Measurements from ENCODE around the gene CXXC5. TPM values are rescaled to one million over a fixed set of nuclear protein-coding genes. Genes with fewer than 3 reads are reported as not detected.

CXXC5 gene
- polyA plus RNA-seq, 1 donor from 2014 or later, result 24.4 TPM

DNA sequence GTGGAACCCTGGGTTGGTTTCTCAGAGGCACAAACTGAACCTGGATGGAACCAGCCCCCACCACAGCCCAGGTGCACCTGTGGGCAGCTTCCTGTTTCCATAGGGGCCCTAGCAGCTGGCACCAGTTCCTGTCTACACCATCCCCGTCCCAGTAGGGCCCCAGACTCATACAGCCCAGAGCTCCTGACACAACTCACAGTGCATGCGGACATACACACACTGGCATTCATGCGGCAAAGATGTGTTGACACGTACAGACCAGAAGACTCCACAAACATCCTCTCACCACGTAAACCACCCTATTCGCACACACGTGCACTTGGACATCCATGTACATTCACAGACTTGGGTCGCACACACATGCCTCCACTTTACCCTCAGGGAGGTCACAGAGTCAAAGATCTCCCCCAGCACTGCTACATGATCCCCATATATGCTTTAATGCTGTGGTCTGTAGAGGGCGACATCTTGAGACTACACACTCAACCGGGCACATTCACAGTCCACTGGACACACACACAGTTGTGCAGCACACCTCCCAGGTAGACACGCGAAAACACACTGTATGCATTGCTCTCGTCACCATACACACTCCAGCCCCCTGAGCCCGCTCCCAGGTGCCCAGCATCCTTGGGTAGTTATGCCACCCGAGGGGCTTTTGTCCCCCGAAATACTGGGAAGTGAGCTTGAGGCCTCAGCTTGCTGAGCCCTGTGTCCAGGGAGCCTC lies 22.4 kb downstream of the CXXC5 start:
- no peaks in the 10 kb centered on the region for H3F3A ChIP-seq (ENCODE audit: insufficient read depth, low read length, poor library complexity, severe bottlenecking)
- H4K20me1 ChIP-seq (ENCODE audit: insufficient read depth), result no peaks in the 10 kb centered on the region
- peaks cover 17% of the 10 kb centered on the region for H3K79me2 ChIP-seq (replicated peaks; ENCODE audit: insufficient read depth, low read length)
- peak overlapping the region; percentile 26 for H3K9ac ChIP-seq (ENCODE audit: low read length)
- H3K4me3 ChIP-seq (ENCODE audit: low read length), result no peak overlapping the region
- no peak overlapping the region for H2AFZ ChIP-seq (ENCODE audit: low read depth, low read length)
- H3K36me3 ChIP-seq (ENCODE audit: insufficient read depth, low read length), result no peaks in the 10 kb centered on the region
- H3K27me3 ChIP-seq (ENCODE audit: insufficient read depth, low read depth, low read length), result no peaks in the 10 kb centered on the region
- H3K4me2 ChIP-seq (ENCODE audit: low read length), result no peak overlapping the region
- H3K9me2 ChIP-seq (ENCODE audit: insufficient read depth, low read length), result no peaks in the 10 kb centered on the region
- no peaks in the 10 kb centered on the region for H3K9me3 ChIP-seq (ENCODE audit: low read length)
- peak overlapping the region; percentile 34 for H3K27ac ChIP-seq (ENCODE audit: low read length)
- TF ChIP-seq EP300 (conservative IDR thresholded peaks at IDR 0.05; ENCODE audit: poor library complexity, severe bottlenecking) (no peak), SMC3 (conservative IDR thresholded peaks at IDR 0.05; ENCODE audit: poor library complexity) (no peak), POLR2AphosphoS5 (IDR thresholded peaks at IDR 0.05) (no peak)
- TF ChIP-seq, protein P1, sequence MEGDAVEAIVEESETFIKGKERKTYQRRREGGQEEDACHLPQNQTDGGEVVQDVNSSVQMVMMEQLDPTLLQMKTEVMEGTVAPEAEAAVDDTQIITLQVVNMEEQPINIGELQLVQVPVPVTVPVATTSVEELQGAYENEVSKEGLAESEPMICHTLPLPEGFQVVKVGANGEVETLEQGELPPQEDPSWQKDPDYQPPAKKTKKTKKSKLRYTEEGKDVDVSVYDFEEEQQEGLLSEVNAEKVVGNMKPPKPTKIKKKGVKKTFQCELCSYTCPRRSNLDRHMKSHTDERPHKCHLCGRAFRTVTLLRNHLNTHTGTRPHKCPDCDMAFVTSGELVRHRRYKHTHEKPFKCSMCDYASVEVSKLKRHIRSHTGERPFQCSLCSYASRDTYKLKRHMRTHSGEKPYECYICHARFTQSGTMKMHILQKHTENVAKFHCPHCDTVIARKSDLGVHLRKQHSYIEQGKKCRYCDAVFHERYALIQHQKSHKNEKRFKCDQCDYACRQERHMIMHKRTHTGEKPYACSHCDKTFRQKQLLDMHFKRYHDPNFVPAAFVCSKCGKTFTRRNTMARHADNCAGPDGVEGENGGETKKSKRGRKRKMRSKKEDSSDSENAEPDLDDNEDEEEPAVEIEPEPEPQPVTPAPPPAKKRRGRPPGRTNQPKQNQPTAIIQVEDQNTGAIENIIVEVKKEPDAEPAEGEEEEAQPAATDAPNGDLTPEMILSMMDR (IDR thresholded peaks at IDR 0.05; ENCODE audit: poor library complexity, severe bottlenecking), result peak; percentile 34

DNA sequence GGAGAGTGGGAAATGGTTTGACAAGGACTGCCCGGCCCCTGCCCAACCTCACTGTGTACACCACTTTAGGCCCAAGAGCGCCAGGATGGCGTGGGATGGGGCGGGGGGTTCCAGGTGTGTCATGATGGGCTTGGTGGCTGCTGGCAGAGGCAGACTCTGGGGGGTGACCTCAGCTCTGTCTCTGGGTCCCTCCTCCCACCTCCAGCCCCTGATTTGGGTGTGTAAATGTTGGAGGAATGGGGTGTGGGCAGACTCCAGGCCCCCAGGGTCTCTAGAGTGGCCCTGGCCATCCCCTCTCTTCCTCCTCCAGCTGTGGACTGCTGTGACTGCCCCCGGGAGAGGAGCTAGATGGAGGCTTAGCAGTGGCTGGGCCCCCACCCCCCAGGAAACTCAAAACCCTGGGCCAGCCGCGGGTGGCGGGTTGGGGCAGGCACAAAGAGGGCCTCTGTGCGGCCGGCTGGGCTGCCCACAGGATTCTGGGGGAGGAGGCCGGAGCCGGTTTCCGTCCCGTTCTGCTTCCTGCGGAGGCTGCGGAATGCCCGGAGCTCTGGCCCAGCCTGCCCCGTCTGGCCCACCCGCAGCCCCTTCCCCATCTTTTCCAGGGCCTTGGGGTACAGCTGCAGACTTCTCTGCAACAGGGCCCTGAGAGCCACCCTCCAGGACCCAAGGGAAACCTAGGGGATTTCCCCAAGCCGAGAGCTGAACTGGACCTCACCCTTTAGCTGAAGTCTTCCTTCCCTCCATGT lies 23.1 kb downstream of the CXXC5 start:
- no peaks in the 10 kb centered on the region for H3K36me3 ChIP-seq (ENCODE audit: insufficient read depth, low read length)
- no peak overlapping the region for H3K4me2 ChIP-seq (ENCODE audit: low read length)
- H3F3A ChIP-seq (ENCODE audit: insufficient read depth, low read length, poor library complexity, severe bottlenecking), result no peaks in the 10 kb centered on the region
- no peaks in the 10 kb centered on the region for H4K20me1 ChIP-seq (ENCODE audit: insufficient read depth)
- no peaks in the 10 kb centered on the region for H3K9me2 ChIP-seq (ENCODE audit: insufficient read depth, low read length)
- no peaks in the 10 kb centered on the region for H3K9me3 ChIP-seq (ENCODE audit: low read length)
- H3K27me3 ChIP-seq (ENCODE audit: insufficient read depth, low read depth, low read length), result no peaks in the 10 kb centered on the region
- peaks cover 9% of the 10 kb centered on the region for H3K79me2 ChIP-seq (replicated peaks; ENCODE audit: insufficient read depth, low read length)
- no peak overlapping the region for H2AFZ ChIP-seq (ENCODE audit: low read depth, low read length)
- no peak overlapping the region for H3K9ac ChIP-seq (ENCODE audit: low read length)
- H3K4me3 ChIP-seq (ENCODE audit: low read length), result no peak overlapping the region
- H3K27ac ChIP-seq (ENCODE audit: low read length), result no peak overlapping the region
- TF ChIP-seq POLR2AphosphoS5 (IDR thresholded peaks at IDR 0.05) (no peak), TAF1 (IDR thresholded peaks at IDR 0.05; ENCODE audit: low read depth) (no peak), MXI1 (conservative IDR thresholded peaks at IDR 0.05; ENCODE audit: poor library complexity, severe bottlenecking) (no peak), RAD21 (conservative IDR thresholded peaks at IDR 0.05) (no peak), EP300 (conservative IDR thresholded peaks at IDR 0.05; ENCODE audit: poor library complexity, severe bottlenecking) (no peak), SMC3 (conservative IDR thresholded peaks at IDR 0.05; ENCODE audit: poor library complexity) (no peak), EZH2 (IDR thresholded peaks at IDR 0.05; ENCODE audit: borderline replicate concordance, insufficient read depth, low read length, poor library complexity, severe bottlenecking) (no peak)
- TF ChIP-seq, protein P1 (IDR thresholded peaks at IDR 0.05; ENCODE audit: poor library complexity, severe bottlenecking), result no peak
- TF ChIP-seq, protein P2, sequence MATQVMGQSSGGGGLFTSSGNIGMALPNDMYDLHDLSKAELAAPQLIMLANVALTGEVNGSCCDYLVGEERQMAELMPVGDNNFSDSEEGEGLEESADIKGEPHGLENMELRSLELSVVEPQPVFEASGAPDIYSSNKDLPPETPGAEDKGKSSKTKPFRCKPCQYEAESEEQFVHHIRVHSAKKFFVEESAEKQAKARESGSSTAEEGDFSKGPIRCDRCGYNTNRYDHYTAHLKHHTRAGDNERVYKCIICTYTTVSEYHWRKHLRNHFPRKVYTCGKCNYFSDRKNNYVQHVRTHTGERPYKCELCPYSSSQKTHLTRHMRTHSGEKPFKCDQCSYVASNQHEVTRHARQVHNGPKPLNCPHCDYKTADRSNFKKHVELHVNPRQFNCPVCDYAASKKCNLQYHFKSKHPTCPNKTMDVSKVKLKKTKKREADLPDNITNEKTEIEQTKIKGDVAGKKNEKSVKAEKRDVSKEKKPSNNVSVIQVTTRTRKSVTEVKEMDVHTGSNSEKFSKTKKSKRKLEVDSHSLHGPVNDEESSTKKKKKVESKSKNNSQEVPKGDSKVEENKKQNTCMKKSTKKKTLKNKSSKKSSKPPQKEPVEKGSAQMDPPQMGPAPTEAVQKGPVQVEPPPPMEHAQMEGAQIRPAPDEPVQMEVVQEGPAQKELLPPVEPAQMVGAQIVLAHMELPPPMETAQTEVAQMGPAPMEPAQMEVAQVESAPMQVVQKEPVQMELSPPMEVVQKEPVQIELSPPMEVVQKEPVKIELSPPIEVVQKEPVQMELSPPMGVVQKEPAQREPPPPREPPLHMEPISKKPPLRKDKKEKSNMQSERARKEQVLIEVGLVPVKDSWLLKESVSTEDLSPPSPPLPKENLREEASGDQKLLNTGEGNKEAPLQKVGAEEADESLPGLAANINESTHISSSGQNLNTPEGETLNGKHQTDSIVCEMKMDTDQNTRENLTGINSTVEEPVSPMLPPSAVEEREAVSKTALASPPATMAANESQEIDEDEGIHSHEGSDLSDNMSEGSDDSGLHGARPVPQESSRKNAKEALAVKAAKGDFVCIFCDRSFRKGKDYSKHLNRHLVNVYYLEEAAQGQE (IDR thresholded peaks at IDR 0.05; ENCODE audit: borderline replicate concordance), result no peak

All from neural cell (in vitro differentiated cells).